GM19324 (cell line): ENCODE measurements around the gene IL17REL.
A peak's percentile ranks its signal among the peaks of the same experiment; 100 is the strongest.

ENCODE experiments used
- ATAC-seq: cut with Tn5 transposase; IDR thresholded peaks from one replicate; pipeline ENCODE4 v1.9.1; 2021; ENCODE audit warnings: mild to moderate bottlenecking, moderate library complexity; ENCODE audit not compliant: unreplicated experiment, low FRiP score

The IL17REL gene

DNA sequence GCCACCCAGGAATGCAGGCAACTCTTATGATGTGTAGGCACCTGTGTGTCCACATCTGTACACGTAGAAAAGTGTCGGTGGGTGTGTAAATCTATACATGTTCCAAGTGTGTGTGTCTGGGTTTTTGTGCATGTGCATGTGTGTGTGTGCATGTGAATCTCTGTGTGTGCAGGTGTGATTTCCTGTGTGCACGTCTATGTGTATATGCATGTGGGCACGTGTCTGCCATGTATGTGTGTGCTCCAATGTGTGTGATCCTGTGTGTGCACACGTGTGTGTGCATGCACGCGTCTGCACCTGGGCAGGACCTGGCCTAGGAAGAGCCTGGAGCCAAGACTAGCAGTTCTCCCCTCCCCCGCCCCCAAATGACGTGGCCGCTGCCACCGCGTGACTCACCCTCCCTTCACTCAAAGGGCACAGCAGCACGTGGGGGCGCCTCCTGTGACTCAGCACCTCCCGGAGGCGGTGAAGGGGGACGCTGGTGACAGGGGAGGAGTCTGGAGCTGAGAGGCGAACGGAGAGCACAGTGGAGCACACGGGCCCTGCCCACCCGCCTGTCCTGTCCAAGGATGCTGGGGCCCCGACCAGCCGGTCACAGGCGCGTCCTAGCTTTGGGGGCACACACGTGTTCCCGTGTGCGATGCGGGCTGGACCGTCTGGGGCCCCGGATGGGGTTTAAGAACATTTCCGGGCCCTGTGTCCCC lies 41.9 kb downstream of the IL17REL start:
- ATAC-seq: peak; percentile 60

DNA sequence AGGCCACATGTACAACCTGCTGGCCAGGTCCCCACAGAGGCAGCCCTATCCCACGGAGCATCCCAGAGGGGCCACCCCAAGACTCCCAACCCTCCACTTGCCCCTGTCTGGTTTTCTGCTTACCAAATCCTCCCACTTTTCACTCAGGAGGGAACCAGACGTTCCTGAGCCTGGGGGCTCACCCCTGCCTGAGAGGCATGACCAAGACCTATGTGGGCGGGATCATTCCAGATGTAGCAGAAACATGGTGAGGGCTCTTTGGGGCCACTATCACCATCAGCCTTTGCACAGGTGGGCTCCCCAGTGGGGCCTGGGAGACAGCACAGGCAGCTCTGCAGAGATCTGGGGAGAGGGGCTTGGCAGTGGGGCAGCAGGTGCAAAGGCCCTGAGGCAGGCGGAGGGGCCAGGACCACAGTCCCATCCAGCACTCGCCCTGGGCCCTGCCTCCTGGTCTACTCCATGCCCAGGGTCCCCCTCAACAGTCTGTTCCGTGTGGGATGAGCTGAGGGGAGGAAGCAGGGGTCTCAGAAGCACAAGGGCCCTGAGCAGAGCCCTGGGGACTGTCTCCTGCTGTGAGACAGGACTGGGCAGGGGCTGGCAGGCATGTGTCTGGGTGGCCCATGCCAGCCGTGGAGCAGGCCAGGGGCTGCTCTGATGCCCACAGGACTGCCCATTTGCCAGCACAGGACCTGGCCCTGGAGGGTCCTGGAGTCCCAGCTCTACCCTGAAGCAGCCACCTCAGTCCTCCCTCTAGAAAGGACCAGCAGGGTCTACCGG lies 42.6 kb downstream of the IL17REL start:
- no peak for ATAC-seq

DNA sequence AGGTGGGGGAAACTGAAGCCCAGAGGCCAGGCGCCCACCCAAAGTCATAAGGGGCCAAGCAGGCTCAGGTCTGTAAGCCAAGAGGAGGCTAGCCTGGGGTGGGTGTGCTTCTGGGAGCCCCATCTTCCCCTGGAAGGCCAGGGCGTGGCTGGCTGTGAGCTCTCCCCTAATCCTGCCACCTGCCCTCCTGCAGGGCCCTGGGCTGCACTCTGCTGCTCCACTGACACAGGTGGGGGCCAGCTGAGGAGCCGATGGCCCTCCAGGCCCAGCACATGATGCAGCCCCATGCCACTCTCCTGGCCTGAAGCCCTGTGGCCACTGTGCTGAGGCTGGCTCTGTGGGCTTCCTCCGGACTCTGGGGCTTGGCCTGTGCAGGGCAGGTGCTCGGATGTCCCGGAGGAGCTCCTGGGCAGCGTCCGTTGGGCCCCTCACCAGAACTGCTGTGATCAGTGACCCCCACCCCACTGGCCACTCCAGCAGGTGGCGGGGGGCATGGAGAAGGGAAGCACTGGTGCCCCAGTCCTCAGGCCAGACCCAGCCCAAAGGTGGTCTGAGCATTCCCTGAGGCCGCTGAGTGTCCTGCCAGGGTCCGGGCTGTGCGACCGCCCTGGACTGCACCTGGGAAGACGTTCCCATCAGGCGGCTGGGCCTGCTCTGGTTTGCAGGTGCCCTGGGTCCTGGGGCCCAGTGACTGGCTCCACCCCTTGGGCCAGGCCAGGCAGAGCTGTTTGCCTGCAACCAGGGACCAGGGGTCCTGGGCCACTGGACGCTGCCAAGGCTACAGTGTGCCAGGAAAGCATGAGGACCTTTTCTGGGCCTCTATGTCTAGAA lies 43.5 kb downstream of the IL17REL start:
- ATAC-seq: no peak

DNA sequence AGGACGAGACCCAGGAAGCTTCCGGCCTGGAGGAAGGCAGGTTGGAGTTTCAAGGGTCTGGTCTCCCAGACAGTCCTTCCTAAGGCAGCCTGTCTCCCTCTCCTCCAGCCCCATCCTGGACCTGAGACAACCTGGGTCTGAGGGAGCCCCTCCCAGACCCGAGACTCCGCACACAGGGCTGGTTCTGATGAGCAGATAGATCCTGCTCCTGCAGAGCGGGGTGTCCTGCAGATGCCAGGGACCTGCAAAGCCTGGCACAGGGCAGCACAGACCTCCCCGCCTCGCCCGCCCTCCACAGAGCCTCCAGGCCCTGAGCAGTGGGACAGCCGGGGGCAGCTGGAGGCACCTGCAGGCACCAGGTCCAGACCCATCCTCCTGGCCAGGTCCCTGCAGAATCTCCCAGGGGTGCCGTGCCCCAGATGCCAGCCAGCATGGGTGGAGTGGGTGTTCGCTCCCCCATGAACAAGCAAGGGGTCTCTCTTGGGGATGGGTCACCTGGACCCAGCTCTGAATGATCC lies 44.2 kb downstream of the IL17REL start:
- ATAC-seq: no peak

DNA sequence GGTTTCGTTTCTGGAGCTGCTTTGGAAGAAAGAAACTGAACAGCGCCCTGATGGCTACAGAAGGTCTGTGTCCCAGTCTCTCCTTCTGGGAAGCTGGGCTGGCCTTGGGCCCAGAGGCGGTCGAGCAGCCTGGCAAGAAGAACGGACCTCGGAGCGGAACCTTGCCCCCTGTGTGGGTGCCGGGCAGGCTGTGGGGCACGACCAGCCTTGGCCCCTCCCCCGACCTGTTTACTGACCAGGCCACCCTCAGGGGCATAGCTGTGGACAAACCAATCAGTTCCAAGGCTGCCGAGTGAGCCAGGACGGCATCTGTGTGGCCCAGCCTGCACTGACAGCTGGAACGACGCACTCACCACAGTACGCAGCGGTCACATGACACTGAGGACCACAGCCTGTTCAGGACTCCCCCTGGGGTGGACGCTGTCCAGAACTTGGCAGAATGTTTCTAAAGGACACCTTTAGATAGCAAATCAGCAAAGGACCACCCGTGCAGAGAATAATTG lies 44.8 kb downstream of the IL17REL start:
- no peak for ATAC-seq

DNA sequence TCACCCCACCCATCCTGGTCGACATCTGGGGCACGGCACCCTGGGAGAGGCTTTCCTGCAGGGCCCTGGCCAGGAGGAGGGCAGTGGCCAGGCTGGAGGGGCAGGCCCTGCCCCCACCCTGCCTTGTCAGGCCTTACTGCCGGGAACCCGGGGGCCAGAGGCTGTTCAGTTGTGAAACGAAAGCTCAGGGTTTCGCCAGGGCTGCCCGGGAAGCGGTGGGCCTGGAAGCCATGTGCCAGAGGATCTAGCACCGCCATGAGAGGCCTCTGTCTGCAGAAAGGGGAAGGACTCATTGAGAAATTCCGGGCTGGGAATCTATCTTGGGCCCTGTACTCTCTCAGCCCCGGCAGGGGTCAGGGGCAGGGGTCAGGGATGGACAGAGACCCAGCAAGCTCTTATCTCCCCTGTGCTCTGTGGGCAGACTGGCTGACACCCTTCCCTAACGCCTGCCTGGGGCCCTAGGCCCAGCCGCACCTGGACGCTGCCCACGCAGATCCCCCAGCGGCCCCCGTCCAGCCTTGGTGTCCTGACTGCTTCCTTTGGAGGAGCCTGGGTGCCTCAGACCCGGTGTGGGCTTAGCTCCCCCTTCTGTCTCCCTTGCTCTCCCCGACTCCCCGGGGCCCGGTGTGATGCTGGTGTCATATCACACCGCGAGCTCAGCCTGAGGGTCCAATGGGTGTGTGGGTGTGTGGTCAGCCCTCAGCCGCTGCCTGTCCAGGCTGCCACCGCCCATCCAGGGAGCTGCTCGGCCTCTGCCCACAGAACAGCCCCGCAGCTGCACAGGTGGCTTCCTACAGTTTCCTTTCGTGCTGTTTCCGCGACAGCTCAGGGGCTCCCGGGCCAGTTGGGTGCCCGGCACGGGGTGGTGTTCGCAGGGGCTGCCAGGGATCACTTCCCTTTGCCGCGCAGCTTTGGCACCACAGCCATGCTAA lies 45.5 kb downstream of the IL17REL start:
- no peak for ATAC-seq

DNA sequence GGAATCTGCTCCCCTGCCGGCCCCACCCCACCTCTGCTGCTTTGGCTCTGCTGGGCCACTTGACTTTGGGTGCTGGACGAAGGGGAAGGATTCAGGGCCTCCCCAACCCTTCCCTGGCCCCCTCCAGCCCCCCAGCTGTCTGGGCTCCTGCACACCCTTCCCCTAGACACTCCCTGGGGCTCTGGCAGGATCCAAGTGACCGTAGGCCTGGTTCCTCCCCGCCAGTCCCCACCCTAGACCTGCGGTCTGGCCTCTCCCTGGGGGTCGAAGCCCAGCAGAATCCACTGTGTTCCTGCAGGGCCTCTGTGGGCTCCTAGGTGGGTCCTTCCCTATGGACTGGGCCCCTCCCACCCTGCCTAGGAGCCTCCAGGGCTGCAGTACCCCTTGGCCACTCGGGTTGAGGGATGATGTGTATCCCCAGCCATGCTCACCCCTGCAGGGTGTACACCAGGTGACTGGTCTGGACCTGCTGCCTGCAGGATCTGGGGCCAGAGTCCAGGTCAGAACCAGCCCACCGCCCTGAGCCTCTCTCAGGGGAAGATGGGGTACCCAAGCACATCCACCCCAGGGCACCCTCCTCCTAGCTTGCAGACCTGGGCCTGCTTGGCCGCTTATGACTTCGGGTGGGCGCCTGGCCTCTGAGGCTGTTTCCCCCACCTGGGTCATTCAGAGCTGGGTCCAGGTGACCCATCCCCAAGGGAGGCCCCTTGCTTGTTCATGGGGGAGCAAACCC lies 46.4 kb downstream of the IL17REL start:
- ATAC-seq: no peak

DNA sequence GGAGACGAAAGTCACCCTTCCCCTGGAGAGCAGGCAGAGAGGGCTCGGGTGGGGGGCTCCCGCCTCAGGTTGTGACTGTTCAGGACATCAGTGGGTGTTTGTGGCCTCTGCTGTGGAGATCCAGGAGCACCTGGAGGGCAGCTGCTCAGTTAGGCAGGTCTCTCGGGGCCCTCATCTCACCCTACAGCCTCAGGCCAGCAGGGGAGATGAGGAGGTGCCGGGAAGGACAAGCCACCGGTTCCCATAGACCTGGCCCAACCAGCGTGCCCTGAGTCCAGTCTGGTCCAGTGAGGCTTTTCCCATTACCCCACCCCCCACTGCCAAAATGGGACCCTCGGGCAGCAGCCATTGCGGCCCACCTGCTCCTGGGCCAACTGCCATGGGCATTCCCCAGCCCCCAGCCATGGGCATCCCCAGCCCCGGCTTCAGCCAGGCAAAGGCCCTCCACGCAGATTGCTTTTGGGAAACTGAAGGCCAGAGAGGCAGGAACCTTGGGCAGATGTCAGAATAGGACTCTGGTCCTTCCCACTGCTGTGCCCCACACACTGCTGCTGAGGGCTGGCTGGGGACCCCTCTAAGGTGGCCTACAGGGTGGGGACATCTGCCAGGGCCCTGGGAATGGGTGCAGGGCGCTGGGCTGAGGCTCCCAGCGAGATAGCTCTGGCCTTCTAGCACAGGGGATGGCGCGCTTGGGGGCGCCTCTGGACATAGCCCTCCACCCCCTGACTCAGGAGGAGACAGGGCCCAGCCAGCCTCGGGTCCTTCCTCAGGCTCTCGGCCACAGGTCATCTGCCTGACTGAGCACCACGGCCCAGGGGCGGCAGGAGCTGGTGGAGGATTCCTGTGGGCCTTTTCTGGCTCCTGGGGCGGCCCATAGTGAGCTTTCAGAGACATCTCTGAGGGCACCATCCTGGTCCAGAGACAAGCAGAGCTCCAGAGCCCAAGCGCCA lies 47.2 kb downstream of the IL17REL start:
- ATAC-seq: no peak

DNA sequence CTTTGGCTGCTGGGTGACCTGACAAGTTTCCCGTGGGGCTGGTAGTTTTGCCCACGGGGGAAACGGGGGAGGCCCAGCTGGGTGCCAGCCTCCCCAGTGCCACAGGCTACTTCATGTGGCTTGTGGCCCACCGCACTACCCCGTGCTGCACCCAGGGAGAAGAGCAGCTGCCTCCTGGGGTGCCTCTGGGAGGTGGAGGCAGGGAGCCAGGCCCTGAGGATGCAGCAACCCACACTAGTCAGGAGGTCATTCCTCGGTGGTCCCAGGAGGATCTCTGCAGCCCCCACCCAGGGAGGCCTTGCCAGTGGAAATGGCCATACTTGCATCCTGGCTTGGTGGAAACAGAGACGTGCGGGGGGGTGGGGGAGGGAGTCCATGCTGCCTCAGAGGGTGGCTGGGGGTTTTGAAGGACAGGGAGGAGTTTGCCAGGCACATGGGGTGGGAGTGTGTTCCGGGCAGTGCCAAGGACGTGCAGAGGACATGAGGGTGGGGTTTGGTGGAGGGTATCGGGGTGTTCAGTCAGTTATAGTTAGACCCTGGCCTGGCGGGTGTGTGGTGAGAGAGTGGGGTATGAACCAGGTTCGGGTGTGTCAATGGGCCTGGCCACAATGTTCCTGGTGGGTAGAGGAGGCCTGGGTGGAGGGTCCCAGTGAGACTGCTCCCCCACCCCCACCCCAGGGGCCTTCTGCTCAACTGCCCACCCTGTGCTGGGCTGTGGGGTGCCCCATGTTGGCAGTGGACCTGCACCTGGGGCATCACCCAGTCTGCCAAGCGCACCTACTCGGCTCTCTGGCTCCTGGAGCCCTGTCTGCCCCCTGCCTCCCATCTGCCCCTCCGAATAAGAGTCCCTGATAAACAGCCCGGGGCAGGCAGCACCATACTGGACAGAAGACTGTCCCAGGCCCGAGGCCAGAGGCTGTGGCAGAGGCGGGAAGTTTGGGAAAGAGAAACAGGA lies 48.2 kb downstream of the IL17REL start:
- no peak for ATAC-seq

DNA sequence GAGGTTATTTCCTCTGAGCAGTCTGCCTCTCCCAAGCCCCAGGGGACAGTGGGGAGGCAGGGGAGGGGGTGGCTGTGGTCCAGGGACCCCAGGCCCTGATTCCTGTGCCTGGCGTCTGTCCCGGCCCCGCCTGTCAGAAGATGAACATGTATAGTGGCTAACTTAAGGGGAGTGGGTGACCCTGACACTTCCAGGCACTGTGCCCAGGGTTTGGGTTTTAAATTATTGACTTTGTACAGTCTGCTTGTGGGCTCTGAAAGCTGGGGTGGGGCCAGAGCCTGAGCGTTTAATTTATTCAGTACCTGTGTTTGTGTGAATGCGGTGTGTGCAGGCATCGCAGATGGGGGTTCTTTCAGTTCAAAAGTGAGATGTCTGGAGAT lies 48.9 kb downstream of the IL17REL start:
- no peak for ATAC-seq

DNA sequence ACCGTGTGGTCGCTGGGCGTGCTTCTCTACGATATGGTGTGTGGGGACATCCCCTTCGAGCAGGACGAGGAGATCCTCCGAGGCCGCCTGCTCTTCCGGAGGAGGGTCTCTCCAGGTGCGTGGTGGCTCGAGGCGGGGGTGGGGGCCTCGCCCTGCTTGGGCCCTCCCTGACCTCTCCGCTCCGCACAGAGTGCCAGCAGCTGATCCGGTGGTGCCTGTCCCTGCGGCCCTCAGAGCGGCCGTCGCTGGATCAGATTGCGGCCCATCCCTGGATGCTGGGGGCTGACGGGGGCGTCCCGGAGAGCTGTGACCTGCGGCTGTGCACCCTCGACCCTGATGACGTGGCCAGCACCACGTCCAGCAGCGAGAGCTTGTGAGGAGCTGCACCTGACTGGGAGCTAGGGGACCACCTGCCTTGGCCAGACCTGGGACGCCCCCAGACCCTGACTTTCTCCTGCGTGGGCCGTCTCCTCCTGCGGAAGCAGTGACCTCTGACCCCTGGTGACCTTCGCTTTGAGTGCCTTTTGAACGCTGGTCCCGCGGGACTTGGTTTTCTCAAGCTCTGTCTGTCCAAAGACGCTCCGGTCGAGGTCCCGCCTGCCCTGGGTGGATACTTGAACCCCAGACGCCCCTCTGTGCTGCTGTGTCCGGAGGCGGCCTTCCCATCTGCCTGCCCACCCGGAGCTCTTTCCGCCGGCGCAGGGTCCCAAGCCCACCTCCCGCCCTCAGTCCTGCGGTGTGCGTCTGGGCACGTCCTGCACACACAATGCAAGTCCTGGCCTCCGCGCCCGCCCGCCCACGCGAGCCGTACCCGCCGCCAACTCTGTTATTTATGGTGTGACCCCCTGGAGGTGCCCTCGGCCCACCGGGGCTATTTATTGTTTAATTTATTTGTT lies 49.6 kb downstream of the IL17REL start:
- no peak for ATAC-seq

DNA sequence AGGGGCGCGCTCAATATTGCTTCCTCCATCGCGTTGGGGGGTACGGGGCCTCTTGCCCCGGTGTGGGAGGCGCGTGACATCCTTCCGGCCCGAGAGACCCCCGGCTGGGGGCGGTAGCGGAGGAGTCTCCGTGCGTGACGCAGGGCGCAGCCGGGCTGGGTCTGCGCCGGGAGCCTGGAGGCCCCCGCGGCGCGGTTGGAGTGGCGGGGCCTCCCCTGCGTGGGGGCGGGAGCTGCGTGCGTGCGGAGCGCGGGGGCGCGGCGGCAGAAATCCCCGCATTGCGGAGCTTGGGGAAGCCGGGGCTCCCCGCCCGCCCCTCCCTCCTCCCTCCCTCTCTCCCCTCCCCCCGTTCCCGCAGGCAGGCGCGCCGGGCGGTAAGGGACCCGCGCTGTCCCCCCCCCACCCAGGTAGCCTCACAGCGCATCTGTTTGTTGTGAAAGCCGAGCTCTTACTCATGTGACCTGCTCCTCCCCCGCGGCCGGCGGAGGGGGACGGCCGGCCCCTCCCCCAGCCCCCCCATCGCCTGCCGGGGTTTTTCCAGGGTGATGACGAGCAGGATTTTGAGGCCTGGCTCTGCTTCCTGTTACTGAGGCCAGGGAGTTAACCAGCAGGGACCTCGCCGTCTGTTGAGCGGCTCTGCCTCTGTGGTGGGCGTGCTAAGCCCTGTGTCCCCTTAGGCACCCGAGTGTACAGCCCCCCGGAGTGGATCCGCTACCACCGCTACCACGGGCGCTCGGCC lies 50.4 kb downstream of the IL17REL start:
- ATAC-seq: no peak

DNA sequence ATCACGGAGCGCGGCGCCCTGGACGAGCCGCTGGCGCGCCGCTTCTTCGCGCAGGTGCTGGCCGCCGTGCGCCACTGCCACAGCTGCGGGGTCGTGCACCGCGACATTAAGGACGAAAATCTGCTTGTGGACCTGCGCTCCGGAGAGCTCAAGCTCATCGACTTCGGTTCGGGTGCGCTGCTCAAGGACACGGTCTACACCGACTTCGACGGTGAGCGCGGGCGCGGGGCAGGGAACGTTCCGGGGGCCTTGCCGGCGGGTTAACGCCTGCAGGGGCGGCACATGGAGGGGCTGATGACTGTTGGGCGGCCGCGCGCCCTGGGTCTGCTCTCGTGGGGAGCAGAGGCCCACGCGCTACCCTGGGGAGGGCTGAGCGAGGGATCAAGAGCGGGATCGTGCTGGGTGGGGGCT lies 51.0 kb downstream of the IL17REL start:
- ATAC-seq: no peak

DNA sequence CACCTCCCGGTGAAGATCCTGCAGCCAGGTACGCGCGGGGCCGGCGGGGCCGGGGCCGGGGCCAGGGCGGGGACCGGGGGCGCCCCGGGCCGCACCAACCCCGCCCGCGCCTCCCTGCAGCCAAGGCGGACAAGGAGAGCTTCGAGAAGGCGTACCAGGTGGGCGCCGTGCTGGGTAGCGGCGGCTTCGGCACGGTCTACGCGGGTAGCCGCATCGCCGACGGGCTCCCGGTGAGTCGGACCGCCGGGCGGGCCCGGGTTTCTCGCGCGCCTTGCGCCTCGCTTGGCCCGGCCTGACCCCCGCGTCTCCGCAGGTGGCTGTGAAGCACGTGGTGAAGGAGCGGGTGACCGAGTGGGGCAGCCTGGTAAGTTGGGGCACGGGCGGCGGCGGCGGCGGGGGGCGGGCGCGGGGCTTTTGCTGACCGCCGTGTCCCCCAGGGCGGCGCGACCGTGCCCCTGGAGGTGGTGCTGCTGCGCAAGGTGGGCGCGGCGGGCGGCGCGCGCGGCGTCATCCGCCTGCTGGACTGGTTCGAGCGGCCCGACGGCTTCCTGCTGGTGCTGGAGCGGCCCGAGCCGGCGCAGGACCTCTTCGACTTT lies 51.5 kb downstream of the IL17REL start:
- ATAC-seq: peak; percentile 2
